ENCODE data around the gene SMPX.

Gene SMPX

GRCh38 chrX:21741869-21742701, 15.8 kb downstream of the SMPX start:
- Histone ChIP-seq H3K4ac (ENCODE audit: low read depth, low read length) (no peak overlapping the region), H4K8ac (ENCODE audit: low read depth, low read length) (no peak overlapping the region), H3K4me2 (ENCODE audit: low read length) (no peak overlapping the region), H3K27me3 (ENCODE audit: insufficient read depth, low read length, poor library complexity) (no peaks in the 10 kb centered on the region), H3K27ac (ENCODE audit: low read depth, low read length) (no peak overlapping the region), H3K4me1 (ENCODE audit: control insufficient read depth, low read depth, low read length) (peaks cover 2% of the 10 kb centered on the region), H3K9ac (ENCODE audit: low read length) (no peak overlapping the region), H2AK5ac (ENCODE audit: low read length) (no peak overlapping the region), H3K79me2 (ENCODE audit: control insufficient read depth, insufficient read depth, low read length) (no peaks in the 10 kb centered on the region), H3K56ac (ENCODE audit: low read length) (no peak overlapping the region), H3K23ac (ENCODE audit: low read length) (no peak overlapping the region), H3K4me3 (ENCODE audit: low read length) (no peak overlapping the region), H3K36me3 (ENCODE audit: control insufficient read depth, insufficient read depth, low read length) (no peaks in the 10 kb centered on the region), H2BK15ac (replicated peaks; ENCODE audit: low read depth) (no peak overlapping the region), H3K79me1 (ENCODE audit: low read length) (no peaks in the 10 kb centered on the region), H2BK120ac (ENCODE audit: low read depth, low read length) (no peak overlapping the region), H4K5ac (ENCODE audit: low read length) (no peak overlapping the region), H3K18ac (ENCODE audit: low read length) (peak overlapping the region; percentile 39), H2BK5ac (ENCODE audit: low read length) (no peak overlapping the region)
- no CpG with 5 or more reads among the region's 6 CpGs for WGBS (ENCODE audit: extremely low coverage, insufficient coverage, low lambda C conversion rate)
- DNase-seq, result no peak

- peaks cover 2% of the 10 kb centered on the region for H3K4me1 ChIP-seq (ENCODE audit: control insufficient read depth, low read depth, low read length)
- H3K56ac ChIP-seq (ENCODE audit: low read length), result peak overlapping the region; percentile 1
- no peaks in the 10 kb centered on the region for H3K27me3 ChIP-seq (ENCODE audit: insufficient read depth, low read length, poor library complexity)
- H3K18ac ChIP-seq (ENCODE audit: low read length), result no peak overlapping the region
- H2BK120ac ChIP-seq (ENCODE audit: low read depth, low read length), result no peak overlapping the region
- no peaks in the 10 kb centered on the region for H3K36me3 ChIP-seq (ENCODE audit: control insufficient read depth, insufficient read depth, low read length)
- DNase-seq, result no peak
- H3K79me2 ChIP-seq (ENCODE audit: control insufficient read depth, insufficient read depth, low read length), result no peaks in the 10 kb centered on the region
- no peak overlapping the region for H4K5ac ChIP-seq (ENCODE audit: low read length)
- H3K4me2 ChIP-seq (ENCODE audit: low read length), result no peak overlapping the region
- no peak overlapping the region for H2AK5ac ChIP-seq (ENCODE audit: low read length)
- H2BK5ac ChIP-seq (ENCODE audit: low read length), result no peak overlapping the region
- H3K4ac ChIP-seq (ENCODE audit: low read depth, low read length), result peak overlapping the region; percentile 36
- H3K4me3 ChIP-seq (ENCODE audit: low read length), result no peak overlapping the region
- no peak overlapping the region for H4K8ac ChIP-seq (ENCODE audit: low read depth, low read length)
- no peak overlapping the region for H2BK15ac ChIP-seq (replicated peaks; ENCODE audit: low read depth)
- no peak overlapping the region for H3K23ac ChIP-seq (ENCODE audit: low read length)
- no peaks in the 10 kb centered on the region for H3K79me1 ChIP-seq (ENCODE audit: low read length)
- no peak overlapping the region for H3K9ac ChIP-seq (ENCODE audit: low read length)
- H3K27ac ChIP-seq (ENCODE audit: low read depth, low read length), result no peak overlapping the region
These were observed 16.6 kb downstream of the SMPX start for GRCh38 chrX:21741364-21741763.

- Histone ChIP-seq H4K8ac (ENCODE audit: low read depth, low read length) (no peak overlapping the region), H4K5ac (ENCODE audit: low read length) (no peak overlapping the region), H3K23ac (ENCODE audit: low read length) (no peak overlapping the region), H3K27me3 (ENCODE audit: insufficient read depth, low read length, poor library complexity) (no peaks in the 10 kb centered on the region), H3K27ac (ENCODE audit: low read depth, low read length) (peak overlapping the region; percentile 70), H3K4me2 (ENCODE audit: low read length) (no peak overlapping the region), H3K18ac (ENCODE audit: low read length) (no peak overlapping the region), H3K79me1 (ENCODE audit: low read length) (no peaks in the 10 kb centered on the region), H3K4me1 (ENCODE audit: control insufficient read depth, low read depth, low read length) (peaks cover 2% of the 10 kb centered on the region), H3K36me3 (ENCODE audit: control insufficient read depth, insufficient read depth, low read length) (no peaks in the 10 kb centered on the region), H3K9ac (ENCODE audit: low read length) (no peak overlapping the region), H2AK5ac (ENCODE audit: low read length) (no peak overlapping the region), H3K4me3 (ENCODE audit: low read length) (no peak overlapping the region), H2BK15ac (replicated peaks; ENCODE audit: low read depth) (no peak overlapping the region), H2BK5ac (ENCODE audit: low read length) (no peak overlapping the region), H2BK120ac (ENCODE audit: low read depth, low read length) (peak overlapping the region; percentile 45), H3K79me2 (ENCODE audit: control insufficient read depth, insufficient read depth, low read length) (no peaks in the 10 kb centered on the region), H3K4ac (ENCODE audit: low read depth, low read length) (peak overlapping the region; percentile 81), H3K56ac (ENCODE audit: low read length) (peak overlapping the region; percentile 15)
- peak; percentile 65 for DNase-seq
- no CpG with 5 or more reads among the region's 1 CpG for WGBS (ENCODE audit: extremely low coverage, insufficient coverage, low lambda C conversion rate)
These were observed 17.3 kb downstream of the SMPX start for GRCh38 chrX:21740329-21741274.

DNA sequence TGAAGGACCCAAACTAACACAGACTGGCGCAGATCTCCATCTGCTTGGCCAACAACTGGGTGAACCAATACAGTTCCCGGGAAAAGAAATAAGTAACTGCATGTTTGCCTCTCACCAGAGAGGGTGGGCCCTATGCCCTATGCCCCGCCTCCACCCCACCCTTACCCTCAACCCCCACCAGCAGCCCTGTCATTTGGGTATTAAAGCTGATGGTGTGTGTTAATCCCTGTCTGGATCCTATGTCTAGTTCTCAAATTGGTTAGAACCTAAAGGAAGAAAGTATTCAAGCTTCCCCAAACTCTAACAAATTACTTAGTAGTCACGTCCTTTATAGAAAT, 19.0 kb downstream of the SMPX start:
- no peak overlapping the region for H3K4ac ChIP-seq (ENCODE audit: low read depth, low read length)
- no peak overlapping the region for H3K27ac ChIP-seq (ENCODE audit: low read depth, low read length)
- H3K79me1 ChIP-seq (ENCODE audit: low read length), result no peaks in the 10 kb centered on the region
- H3K56ac ChIP-seq (ENCODE audit: low read length), result peak overlapping the region; percentile 38
- no peaks in the 10 kb centered on the region for H3K27me3 ChIP-seq (ENCODE audit: insufficient read depth, low read length, poor library complexity)
- no peak overlapping the region for H3K18ac ChIP-seq (ENCODE audit: low read length)
- no peak overlapping the region for H2BK15ac ChIP-seq (replicated peaks; ENCODE audit: low read depth)
- no peaks in the 10 kb centered on the region for H3K79me2 ChIP-seq (ENCODE audit: control insufficient read depth, insufficient read depth, low read length)
- no peak overlapping the region for H3K23ac ChIP-seq (ENCODE audit: low read length)
- no peak overlapping the region for H3K4me3 ChIP-seq (ENCODE audit: low read length)
- no peak overlapping the region for H4K5ac ChIP-seq (ENCODE audit: low read length)
- H3K9ac ChIP-seq (ENCODE audit: low read length), result no peak overlapping the region
- peaks cover 2% of the 10 kb centered on the region for H3K4me1 ChIP-seq (ENCODE audit: control insufficient read depth, low read depth, low read length)
- no peak overlapping the region for H3K4me2 ChIP-seq (ENCODE audit: low read length)
- H4K8ac ChIP-seq (ENCODE audit: low read depth, low read length), result no peak overlapping the region
- H2BK5ac ChIP-seq (ENCODE audit: low read length), result no peak overlapping the region
- no peak overlapping the region for H2AK5ac ChIP-seq (ENCODE audit: low read length)
- WGBS (ENCODE audit: extremely low coverage, insufficient coverage, low lambda C conversion rate), result no CpG with 5 or more reads among the region's 4 CpGs
- no peaks in the 10 kb centered on the region for H3K36me3 ChIP-seq (ENCODE audit: control insufficient read depth, insufficient read depth, low read length)
- no peak overlapping the region for H2BK120ac ChIP-seq (ENCODE audit: low read depth, low read length)
- DNase-seq, result no peak

DNA sequence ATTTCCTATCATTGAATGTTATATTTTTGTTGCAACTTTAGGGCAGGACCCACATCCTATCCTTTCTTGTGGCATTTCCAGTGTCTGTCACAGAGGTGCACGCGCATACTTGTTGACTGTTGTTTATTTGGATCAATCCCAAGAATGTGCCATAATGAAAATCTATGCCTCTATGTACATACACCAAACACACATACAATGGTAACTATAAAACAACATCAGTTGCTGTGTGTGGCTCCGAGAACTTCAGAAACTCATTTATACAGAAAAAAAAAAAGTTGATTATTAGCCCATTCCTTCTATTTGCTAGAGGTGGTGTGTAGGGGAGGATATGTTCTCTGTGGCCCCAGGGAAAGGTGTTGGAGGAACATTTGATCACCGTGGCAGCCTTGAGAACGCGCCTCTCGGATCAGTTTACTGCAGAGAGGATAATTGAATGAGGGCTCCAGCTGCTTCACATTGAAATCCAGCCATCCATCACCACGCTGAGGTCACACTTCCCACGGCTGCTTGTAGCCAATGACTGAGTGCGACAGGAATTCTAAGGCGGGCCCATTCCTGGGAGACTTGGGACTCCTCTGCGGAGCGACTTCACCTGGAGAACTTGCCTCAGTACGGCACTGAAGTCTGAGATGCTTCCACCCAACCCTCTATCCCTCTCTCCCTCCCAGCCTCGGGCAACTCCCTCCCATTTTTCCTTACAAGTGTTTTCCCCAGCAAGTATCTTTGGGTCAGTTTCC, 19.5 kb downstream of the SMPX start:
- H4K5ac ChIP-seq (ENCODE audit: low read length), result no peak overlapping the region
- DNase-seq, result peak; percentile 91

More for the DNA sequence above, 19.5 kb downstream of the SMPX start:
- Histone ChIP-seq H2BK5ac (ENCODE audit: low read length) (no peak overlapping the region), H3K27me3 (ENCODE audit: insufficient read depth, low read length, poor library complexity) (no peaks in the 10 kb centered on the region), H2BK15ac (replicated peaks; ENCODE audit: low read depth) (no peak overlapping the region), H3K56ac (ENCODE audit: low read length) (peak overlapping the region; percentile 38), H3K4me1 (ENCODE audit: control insufficient read depth, low read depth, low read length) (peaks cover under 1% of the 10 kb centered on the region), H3K79me1 (ENCODE audit: low read length) (no peaks in the 10 kb centered on the region), H3K79me2 (ENCODE audit: control insufficient read depth, insufficient read depth, low read length) (no peaks in the 10 kb centered on the region), H3K23ac (ENCODE audit: low read length) (no peak overlapping the region), H3K18ac (ENCODE audit: low read length) (no peak overlapping the region), H3K9ac (ENCODE audit: low read length) (no peak overlapping the region), H3K27ac (ENCODE audit: low read depth, low read length) (no peak overlapping the region), H3K4ac (ENCODE audit: low read depth, low read length) (no peak overlapping the region), H3K36me3 (ENCODE audit: control insufficient read depth, insufficient read depth, low read length) (no peaks in the 10 kb centered on the region), H3K4me3 (ENCODE audit: low read length) (no peak overlapping the region), H2AK5ac (ENCODE audit: low read length) (no peak overlapping the region), H4K8ac (ENCODE audit: low read depth, low read length) (no peak overlapping the region), H2BK120ac (ENCODE audit: low read depth, low read length) (no peak overlapping the region), H3K4me2 (ENCODE audit: low read length) (no peak overlapping the region)
- WGBS (ENCODE audit: extremely low coverage, insufficient coverage, low lambda C conversion rate), result no CpG with 5 or more reads among the region's 15 CpGs

Data from mesendoderm (in vitro differentiated cells).